ENCODE data around the gene WIPI1. TPM values are rescaled to one million over a fixed set of nuclear protein-coding genes. Genes with fewer than 3 reads are reported as not detected.

Gene WIPI1
- total RNA-seq, 1 experiment from 2014 or later = 21.8 TPM

DNA sequence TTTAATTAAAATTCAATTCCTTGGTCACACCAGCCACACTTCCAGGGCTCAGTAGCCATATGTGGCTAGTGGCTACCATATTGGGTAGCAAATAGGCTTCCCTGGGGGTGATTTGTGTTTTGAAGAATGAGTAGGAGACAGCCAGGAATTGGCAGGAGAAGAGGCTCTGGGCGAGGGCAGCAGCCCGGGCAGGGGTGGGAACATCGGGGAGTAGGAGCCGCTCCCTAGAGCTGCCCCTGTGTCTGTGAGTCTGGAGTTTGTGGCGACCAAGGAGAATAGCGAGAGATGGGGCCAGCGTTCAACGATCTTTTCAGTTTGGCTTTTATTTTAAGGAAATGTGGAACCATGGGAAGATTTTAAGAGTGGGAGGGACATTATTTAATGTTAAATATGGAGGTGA lies 81.7 kb downstream of the WIPI1 start:
- CTCF ChIA-PET = no interaction called here
- no peaks in the 10 kb centered on the region for H3K9me3 Mint-ChIP-seq (ENCODE audit: unreplicated experiment)
- Histone ChIP-seq H3K27me3 (replicated peaks; ENCODE audit: control insufficient read depth, insufficient read depth, low read length) (no peaks in the 10 kb centered on the region), H3K36me3 (ENCODE audit: control insufficient read depth, insufficient read depth, low read length) (no peaks in the 10 kb centered on the region), H3K4me3 (ENCODE audit: low read depth, low read length) (no peak overlapping the region), H3K4me1 (peaks cover 21% of the 10 kb centered on the region), H3K9me3 (no peaks in the 10 kb centered on the region)
- peaks cover 13% of the 10 kb centered on the region for H3K4me1 Mint-ChIP-seq (ENCODE audit: low read depth, unreplicated experiment)
- intact Hi-C loops (cut with micrococcal nuclease; ENCODE audit: unreplicated experiment) = no loop called here
- H3K4me3 Mint-ChIP-seq (ENCODE audit: unreplicated experiment) = no peak overlapping the region
- TF ChIP-seq, protein P1, sequence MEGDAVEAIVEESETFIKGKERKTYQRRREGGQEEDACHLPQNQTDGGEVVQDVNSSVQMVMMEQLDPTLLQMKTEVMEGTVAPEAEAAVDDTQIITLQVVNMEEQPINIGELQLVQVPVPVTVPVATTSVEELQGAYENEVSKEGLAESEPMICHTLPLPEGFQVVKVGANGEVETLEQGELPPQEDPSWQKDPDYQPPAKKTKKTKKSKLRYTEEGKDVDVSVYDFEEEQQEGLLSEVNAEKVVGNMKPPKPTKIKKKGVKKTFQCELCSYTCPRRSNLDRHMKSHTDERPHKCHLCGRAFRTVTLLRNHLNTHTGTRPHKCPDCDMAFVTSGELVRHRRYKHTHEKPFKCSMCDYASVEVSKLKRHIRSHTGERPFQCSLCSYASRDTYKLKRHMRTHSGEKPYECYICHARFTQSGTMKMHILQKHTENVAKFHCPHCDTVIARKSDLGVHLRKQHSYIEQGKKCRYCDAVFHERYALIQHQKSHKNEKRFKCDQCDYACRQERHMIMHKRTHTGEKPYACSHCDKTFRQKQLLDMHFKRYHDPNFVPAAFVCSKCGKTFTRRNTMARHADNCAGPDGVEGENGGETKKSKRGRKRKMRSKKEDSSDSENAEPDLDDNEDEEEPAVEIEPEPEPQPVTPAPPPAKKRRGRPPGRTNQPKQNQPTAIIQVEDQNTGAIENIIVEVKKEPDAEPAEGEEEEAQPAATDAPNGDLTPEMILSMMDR (IDR thresholded peaks at IDR 0.05; ENCODE audit: insufficient read depth in 1 of 2, low read depth in 1 of 2, low read length in 1 of 2, severe bottlenecking in 1 of 2, unreplicated experiment in 1 of 2) = no peak
- POLR2A ChIA-PET = no interaction called here
- no peak for DNase-seq
- BruUV-seq (replicated peaks) = no TSS peak
- H3K27me3 Mint-ChIP-seq (ENCODE audit: insufficient read depth, unreplicated experiment) = no peaks in the 10 kb centered on the region
- no peak overlapping the region for H3K27ac Mint-ChIP-seq (ENCODE audit: unreplicated experiment)
- H3K36me3 Mint-ChIP-seq (ENCODE audit: insufficient read depth, unreplicated experiment) = peaks cover 6% of the 10 kb centered on the region

Small RNAs within 50 kb of the gene (microRNA-seq; reads per million reads assigned to microRNA genes)
- not detected for gene MIR635

Other genes starting within 250 kb of the WIPI1 start
- gene AMZ2, start 209.5 kb downstream of the WIPI1 start, total RNA-seq (2022) = 52.2 and 60.2 TPM in 2 replicates
- gene SLC16A6, start 166.4 kb downstream of the WIPI1 start, total RNA-seq (2022) = 0.95 and 1.0 TPM in 2 replicates
- gene ARSG, start 166.0 kb downstream of the WIPI1 start, total RNA-seq (2022) = 5.8 and 6.1 TPM in 2 replicates
- gene PRKAR1A, start 54.9 kb upstream of the WIPI1 start, total RNA-seq (2022) = 160 and 170 TPM in 2 replicates
- gene FAM20A, start 143.9 kb upstream of the WIPI1 start, total RNA-seq (2022) = 0.34 and 0.44 TPM in 2 replicates